NCI-H128 (cell line): Measurements from ENCODE around the gene SAMD3.
"Not testable (repeated sequence)": the region's sequence is repeated elsewhere in the genome, so short reads cannot be mapped to it uniquely, and the experiment has no call there.

ENCODE experiments used
- DNase-seq: peaks from one replicate; lab custom pipeline; 2025; ENCODE audit not compliant: unreplicated experiment; lab: John Stamatoyannopoulos, UW

SAMD3 gene

GRCh38 chr6:130222775-130223174 lies at the start of gene SAMD3:
Gene SAMD3 (minus strand): TSS chr6:130222951. CDS start chr6:130215273, 7,678 bp downstream.
- DNase-seq = no peak

- DNase-seq = no peak
Observed at GRCh38 chr6:130269969-130270635, 47.4 kb upstream of the SAMD3 start.

- not testable (repeated sequence) for DNase-seq
Observed at GRCh38 chr6:130265553-130265952, 42.8 kb upstream of the SAMD3 start.

- no peak for DNase-seq
Observed at GRCh38 chr6:130262008-130262407, 39.3 kb upstream of the SAMD3 start.

GRCh38 chr6:130261558-130261957 lies 38.8 kb upstream of the SAMD3 start:
- DNase-seq = not testable (repeated sequence)

- DNase-seq = not testable (repeated sequence)
Observed at GRCh38 chr6:130260614-130261241, 38.0 kb upstream of the SAMD3 start.

- DNase-seq = not testable (repeated sequence)
Observed at GRCh38 chr6:130260050-130260462, 37.3 kb upstream of the SAMD3 start.

GRCh38 chr6:130259557-130259956 lies 36.8 kb upstream of the SAMD3 start:
- no peak for DNase-seq

GRCh38 chr6:130259140-130259539 lies 36.4 kb upstream of the SAMD3 start:
- no peak for DNase-seq

GRCh38 chr6:130252527-130253237 lies 29.9 kb upstream of the SAMD3 start:
- DNase-seq = no peak

- DNase-seq = no peak
Observed at GRCh38 chr6:130245267-130245666, 22.5 kb upstream of the SAMD3 start.

GRCh38 chr6:130244728-130245127 lies 22.0 kb upstream of the SAMD3 start:
- DNase-seq = no peak

- no peak for DNase-seq
Observed at GRCh38 chr6:130240232-130240631, 17.5 kb upstream of the SAMD3 start.

- no peak for DNase-seq
Observed at GRCh38 chr6:130239755-130240154, 17.0 kb upstream of the SAMD3 start.

- no peak for DNase-seq
Observed at GRCh38 chr6:130233330-130233729, 10.6 kb upstream of the SAMD3 start.

GRCh38 chr6:130230531-130230930 lies 7.8 kb upstream of the SAMD3 start:
- not testable (repeated sequence) for DNase-seq

GRCh38 chr6:130229645-130230044 lies 6.9 kb upstream of the SAMD3 start:
- no peak for DNase-seq

- no peak for DNase-seq
Observed at GRCh38 chr6:130223508-130223907, 757 bp upstream of the SAMD3 start.

- no peak for DNase-seq
Observed at GRCh38 chr6:130218134-130218533, 4.6 kb downstream of the SAMD3 start.

- DNase-seq = no peak
Observed at GRCh38 chr6:130216620-130217019, 6.1 kb downstream of the SAMD3 start.

GRCh38 chr6:130215526-130215925 lies 7.2 kb downstream of the SAMD3 start:
- DNase-seq = no peak
